GM12891 (cell line): ENCODE measurements around the gene CYP2F1.

ENCODE experiments used
- POLR2A ChIP-seq: IDR thresholded peaks from 2 replicates; pipeline ENCODE4 v1.6.1; 2011; ENCODE audit warnings: low read depth, low read length, control low read depth
- POLR2AphosphoS5 ChIP-seq: IDR thresholded peaks from 2 replicates; pipeline ENCODE4 v1.6.1; 2011; ENCODE audit warnings: low read depth, low read length, control low read depth
- SPI1 ChIP-seq: IDR thresholded peaks from 2 replicates; pipeline ENCODE4 v1.6.1; 2011; ENCODE audit warnings: low read depth, low read length, control low read depth
- TAF1 ChIP-seq: IDR thresholded peaks from 2 replicates; pipeline ENCODE4 v1.6.1; 2011; ENCODE audit warnings: low read depth, low read length, control low read depth

DNA sequence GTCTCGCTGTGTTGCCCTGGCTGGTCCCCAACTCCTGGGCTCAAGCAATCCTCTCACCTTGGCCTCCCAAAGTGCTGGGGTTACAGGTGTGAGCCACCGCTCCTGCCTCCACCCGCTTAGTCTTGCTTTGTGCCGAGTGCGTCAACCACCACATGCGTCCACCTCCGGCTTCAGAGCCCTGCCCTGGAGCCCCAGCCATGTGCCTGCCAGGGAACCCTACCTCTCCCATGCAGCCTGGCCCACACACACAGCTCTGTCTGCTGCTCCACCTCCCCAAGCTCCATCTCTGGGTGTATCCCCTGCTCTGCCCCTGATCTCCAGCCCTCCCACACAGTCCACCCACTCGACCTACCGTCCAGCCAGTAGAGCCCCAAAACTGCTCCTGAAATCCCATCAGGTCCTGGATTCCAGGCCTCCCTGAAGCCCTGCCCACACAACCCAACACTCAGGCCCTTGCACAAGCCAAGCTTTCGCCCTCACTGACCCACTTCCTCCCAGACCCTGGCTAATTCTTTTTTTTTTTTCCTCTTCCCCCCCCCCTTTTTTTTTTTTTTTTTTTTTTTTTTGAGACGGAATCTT lies 9.6 kb downstream of the CYP2F1 start:
- no peak for TF ChIP-seq TAF1
- TF ChIP-seq POLR2A: no peak
- no peak for TF ChIP-seq SPI1
- TF ChIP-seq POLR2AphosphoS5: no peak
